Activated B cell treated with CpG ODN at 0.5 μM for 24 hours (primary cell): ENCODE results near the gene ABHD4. TPM values are rescaled to one million over a fixed set of nuclear protein-coding genes. Genes with fewer than 3 reads are reported as not detected.

Experiments
- ATAC-seq: fragments of 200-7000 bp; cut with Tn5 transposase; one replicate; pipeline ENCODE4 v1.10.0; 2021; ENCODE audit warnings: low read depth, mild to moderate bottlenecking, moderate library complexity
- CTCF ChIA-PET: fragments of 350-600 bp; sonication (Branson Sonifier 250); formaldehyde crosslinking; loops from one replicate; lab custom pipeline; 2021; ENCODE audit warnings: antibody characterized with exemption; lab: Charles Lee
- POLR2A ChIA-PET: fragments of 350-600 bp; sonication (Branson Sonifier 250); formaldehyde crosslinking; loops from one replicate; lab custom pipeline; 2021; ENCODE audit warnings: antibody characterized with exemption; lab: Charles Lee
- DNase-seq: peaks from one replicate; pipeline ENCODE4 v3.0.0; 2022
- H3K27ac Mint-ChIP-seq: one replicate; pipeline ENCODE4 v1.8.0; 2020; ENCODE audit warnings: mixed read lengths
- H3K27me3 Mint-ChIP-seq: one replicate; pipeline ENCODE4 v1.8.0; 2021; ENCODE audit warnings: mixed read lengths
- H3K36me3 Mint-ChIP-seq: one replicate; pipeline ENCODE4 v1.8.0; 2021; ENCODE audit warnings: low read depth, mixed read lengths
- H3K4me1 Mint-ChIP-seq: one replicate; pipeline ENCODE4 v1.8.0; 2021; ENCODE audit warnings: mixed read lengths
- H3K4me3 Mint-ChIP-seq: one replicate; pipeline ENCODE4 v1.8.0; 2020; ENCODE audit warnings: mild to moderate bottlenecking, mixed read lengths
- H3K9me3 Mint-ChIP-seq: one replicate; pipeline ENCODE4 v1.8.0; 2020; ENCODE audit warnings: mixed read lengths
- CTCF ChIP-seq: fragments of 200-600 bp; IDR thresholded peaks from one replicate; pipeline ENCODE4 v1.8.0; 2022; ENCODE audit warnings: antibody characterized with exemption, mild to moderate bottlenecking
- intact Hi-C: fragments of 100-400 bp; cut with micrococcal nuclease; formaldehyde crosslinking; loops from one replicate; pipeline ENCODE4 v1.15.1; 2024
- total RNA-seq: library from RNA; stranded (reverse); gene quantifications from 2 replicates; pipeline ENCODE4 v1.2.3, GENCODE V29; 2022

The ABHD4 gene
- total RNA-seq, 1 donor from 2014 or later = 12.1 TPM

GRCh38 chr14:22588526-22589095 is 9.5 kb upstream of the ABHD4 start:
- DNase-seq (no peak), ATAC-seq (no peak)
- ChIA-PET CTCF (interaction anchor here (1.3 to 5.0 kb wide), 8 partner anchors 10 to 330 kb away, joined by 4 to 41 read pairs (median 5); partner anchors contain the start of genes ABHD4 and RBM23), POLR2A (interaction anchor here (1.0 to 2.9 kb wide), 22 partner anchors 10 to 506 kb away, joined by 3 to 40 read pairs (median 6); partner anchors contain the start of genes ABHD4, ACIN1, C14orf119 and LRP10)
- Mint-ChIP-seq H3K27ac (peak overlapping the region; percentile 100), H3K36me3 (peaks cover 32% of the 10 kb centered on the region), H3K27me3 (no peaks in the 10 kb centered on the region), H3K4me1 (peaks cover 64% of the 10 kb centered on the region), H3K9me3 (no peaks in the 10 kb centered on the region), H3K4me3 (peak overlapping the region; percentile 99)
- no peak for TF ChIP-seq CTCF
- intact Hi-C loops = loop anchor here (1.0 to 10.0 kb wide), 13 partner anchors 10 to 1284 kb away; partner anchors contain the start of genes ABHD4, ACIN1, C14orf119 and LRP10

GRCh38 chr14:22589096-22589839 is 8.8 kb upstream of the ABHD4 start, which contains the start of gene DAD1:
Gene DAD1, minus strand, starts transcription at chr14:22589224. Its CDS starts 67 bp downstream, at chr14:22589157.
- H3K36me3 Mint-ChIP-seq = peaks cover 32% of the 10 kb centered on the region
- intact Hi-C loops = loop anchor here (1.0 to 10.0 kb wide), 13 partner anchors 9 to 1284 kb away; partner anchors contain the start of genes ABHD4, ACIN1, C14orf119 and LRP10
- ChIA-PET POLR2A (interaction anchor here (0.7 to 2.9 kb wide), 26 partner anchors 9 to 732 kb away, joined by 3 to 40 read pairs (median 5); partner anchors contain the start of genes ABHD4, ACIN1, C14orf119 and LRP10), CTCF (interaction anchor here (0.6 to 5.0 kb wide), 10 partner anchors 9 to 329 kb away, joined by 3 to 41 read pairs (median 4); partner anchors contain the start of genes ABHD4 and RBM23)
- H3K4me1 Mint-ChIP-seq = peaks cover 57% of the 10 kb centered on the region
- peaks cover 2% of the 10 kb centered on the region for H3K27me3 Mint-ChIP-seq
- peak; percentile 99 for DNase-seq
- peak within 1 kb of the TSS; percentile 99 for H3K4me3 Mint-ChIP-seq
- H3K9me3 Mint-ChIP-seq = no peaks in the 10 kb centered on the region
- no peak for TF ChIP-seq CTCF
- peak; percentile 88 for ATAC-seq
- H3K27ac Mint-ChIP-seq = peak within 1 kb of the TSS; percentile 100

DNA sequence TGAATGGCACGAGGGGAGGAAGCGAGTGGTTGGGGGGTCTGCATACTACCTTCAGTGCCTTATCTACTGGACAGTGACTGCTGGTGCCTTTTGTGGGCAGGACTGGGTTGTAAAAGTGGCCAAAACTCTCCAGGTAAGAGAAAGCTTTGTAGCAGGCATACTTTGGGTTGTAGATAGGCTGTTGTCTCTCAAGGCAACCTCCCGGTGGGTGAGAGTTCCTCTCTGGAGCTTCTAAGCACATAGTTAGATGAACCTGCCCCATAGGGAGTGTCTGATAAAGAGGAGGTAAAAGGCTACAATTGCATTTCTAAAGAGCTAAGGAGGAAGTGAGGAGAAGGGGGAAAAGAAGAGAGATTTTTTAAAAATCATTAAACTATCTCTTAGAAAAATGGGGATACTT is 4.9 kb upstream of the ABHD4 start:
- ChIA-PET POLR2A (no interaction called here), CTCF (interaction anchor here (5.0 kb wide), 1 partner anchor 22 kb away, joined by 41 read pairs; no protein-coding TSS in a partner anchor)
- intact Hi-C loops = loop anchor here (5.0 kb wide), 1 partner anchor 59 kb away; no protein-coding TSS in a partner anchor
- ATAC-seq (no peak), DNase-seq (no peak)
- Mint-ChIP-seq H3K9me3 (no peaks in the 10 kb centered on the region), H3K36me3 (peaks cover 14% of the 10 kb centered on the region), H3K27ac (no peak overlapping the region), H3K4me3 (no peak overlapping the region), H3K27me3 (peaks cover 2% of the 10 kb centered on the region), H3K4me1 (peaks cover 27% of the 10 kb centered on the region)
- TF ChIP-seq CTCF = no peak

DNA sequence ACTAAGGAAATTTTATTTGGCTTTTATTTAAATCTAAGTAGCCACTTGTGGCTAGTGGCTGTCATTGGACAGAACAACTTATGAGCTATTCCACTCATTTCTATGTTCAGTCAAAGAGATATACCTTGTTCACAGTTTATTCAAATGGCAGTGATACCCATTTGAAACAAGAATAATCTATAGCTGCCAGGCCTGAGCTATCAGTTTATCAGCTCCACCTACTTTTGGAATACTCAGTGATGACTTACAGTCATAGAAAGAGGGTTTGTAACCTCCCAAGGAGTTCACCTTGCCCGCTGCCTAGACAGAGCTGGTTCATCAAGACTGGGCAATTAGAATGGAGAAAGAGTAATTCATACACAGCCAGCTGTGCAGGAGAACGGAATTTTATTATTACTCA is 4.5 kb upstream of the ABHD4 start:
- H3K4me3 Mint-ChIP-seq = no peak overlapping the region
- DNase-seq = no peak
- ChIA-PET CTCF (no interaction called here), POLR2A (no interaction called here)
- ATAC-seq = no peak
- peaks cover 14% of the 10 kb centered on the region for H3K36me3 Mint-ChIP-seq
- TF ChIP-seq CTCF = no peak
- H3K4me1 Mint-ChIP-seq = peaks cover 27% of the 10 kb centered on the region
- no peaks in the 10 kb centered on the region for H3K9me3 Mint-ChIP-seq
- no peak overlapping the region for H3K27ac Mint-ChIP-seq
- peaks cover 2% of the 10 kb centered on the region for H3K27me3 Mint-ChIP-seq
- intact Hi-C loops = loop anchor here (5.0 kb wide), 1 partner anchor 59 kb away; no protein-coding TSS in a partner anchor
